IgD-negative memory B cell (primary cell): ENCODE measurements around the gene NDUFS6. TPM values are rescaled to one million over a fixed set of nuclear protein-coding genes. Genes with fewer than 3 reads are reported as not detected.
A peak's percentile ranks its signal among the peaks of the same experiment; 100 is the strongest.

Experiments
- H3K27ac Mint-ChIP-seq, 3 donors: one replicate each; pipeline ENCODE4 v1.8.0; 2020 to 2022; ENCODE audit warnings: mild to moderate bottlenecking in 3 of 3, mixed read lengths in 3 of 3, moderate library complexity in 1 of 3
- H3K27me3 Mint-ChIP-seq: one replicate; pipeline ENCODE4 v1.8.0; 2021; ENCODE audit warnings: mixed read lengths
- H3K36me3 Mint-ChIP-seq: one replicate; pipeline ENCODE4 v1.8.0; 2020; ENCODE audit warnings: mild to moderate bottlenecking, mixed read lengths
- H3K4me1 Mint-ChIP-seq, 3 donors: one replicate each; pipeline ENCODE4 v1.8.0; 2020 to 2022; ENCODE audit warnings: mixed read lengths in 3 of 3, mild to moderate bottlenecking in 1 of 3
- H3K4me3 Mint-ChIP-seq, 4 donors: one replicate each; pipeline ENCODE4 v1.8.0; 2020 to 2022; ENCODE audit warnings: mild to moderate bottlenecking in 4 of 4, mixed read lengths in 4 of 4, moderate library complexity in 3 of 4
- H3K9me3 Mint-ChIP-seq, 3 donors: one replicate each; pipeline ENCODE4 v1.8.0; 2020 to 2021; ENCODE audit warnings: mixed read lengths in 3 of 3, mild to moderate bottlenecking in 1 of 3
- polyA plus RNA-seq: library from polyadenylated mRNA; unstranded; fragments of 300-500 nt; fragmentation: Illumina TruSeq; gene quantifications from one replicate; pipeline ENCODE4 v1.2.3, GENCODE V29; 2021

NDUFS6 gene
- polyA plus RNA-seq, 1 donor from 2014 or later, result 66.5 TPM

DNA sequence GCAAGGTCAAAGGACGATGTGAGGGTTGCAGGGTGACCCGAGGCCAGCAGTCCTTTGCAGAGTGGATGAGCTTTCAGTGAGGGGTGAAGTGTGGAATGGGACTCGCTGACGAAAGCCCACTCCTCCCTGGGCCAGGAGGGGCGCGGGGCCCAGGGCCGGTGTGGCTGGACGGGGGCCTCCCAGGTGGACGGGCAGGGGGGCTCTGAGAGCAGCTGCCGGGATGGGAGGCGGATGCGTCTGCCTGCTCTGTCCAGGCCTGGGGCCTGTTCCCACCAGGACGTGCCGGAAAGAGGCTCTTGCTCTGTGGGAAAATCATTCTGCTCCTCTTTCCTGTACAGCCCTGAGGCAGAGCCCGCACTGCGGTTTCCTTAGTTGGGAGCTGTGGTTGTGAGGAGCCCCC lies 57.2 kb downstream of the NDUFS6 start:
- H3K4me1 Mint-ChIP-seq, result no peaks in the 10 kb centered on the region
- H3K27ac Mint-ChIP-seq, result no peak overlapping the region
- H3K27me3 Mint-ChIP-seq, result peaks cover 21% of the 10 kb centered on the region
- no peak overlapping the region for H3K4me3 Mint-ChIP-seq
- peaks cover 0 to 4% (median 0%) of the 10 kb centered on the region in 3 donors for H3K9me3 Mint-ChIP-seq
- no peaks in the 10 kb centered on the region for H3K36me3 Mint-ChIP-seq

DNA sequence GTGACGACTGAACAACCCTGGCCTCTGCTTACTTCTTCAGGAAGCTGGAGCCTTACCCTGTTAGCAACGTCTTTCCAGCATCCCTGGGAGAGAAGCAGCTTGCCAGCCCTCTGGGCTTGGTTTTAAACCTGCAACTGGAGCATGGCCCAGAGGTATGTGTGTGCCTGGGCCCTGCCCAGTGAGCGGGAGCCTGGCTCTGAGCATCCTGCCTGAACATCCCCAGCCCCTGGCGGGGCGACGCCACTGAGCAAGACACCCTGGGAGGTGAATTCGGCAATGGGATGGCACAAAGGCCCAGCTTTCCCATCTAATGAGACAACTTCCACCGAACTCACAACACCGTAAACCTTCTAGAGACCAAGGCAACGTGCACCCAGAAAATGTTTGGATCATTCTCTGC lies 57.9 kb downstream of the NDUFS6 start:
- Mint-ChIP-seq H3K4me3 (no peak overlapping the region), H3K36me3 (no peaks in the 10 kb centered on the region), H3K9me3 (peaks cover 0 to 4% (median 0%) of the 10 kb centered on the region in 3 donors), H3K27me3 (peaks cover 14% of the 10 kb centered on the region), H3K4me1 (no peaks in the 10 kb centered on the region), H3K27ac (no peak overlapping the region)

DNA sequence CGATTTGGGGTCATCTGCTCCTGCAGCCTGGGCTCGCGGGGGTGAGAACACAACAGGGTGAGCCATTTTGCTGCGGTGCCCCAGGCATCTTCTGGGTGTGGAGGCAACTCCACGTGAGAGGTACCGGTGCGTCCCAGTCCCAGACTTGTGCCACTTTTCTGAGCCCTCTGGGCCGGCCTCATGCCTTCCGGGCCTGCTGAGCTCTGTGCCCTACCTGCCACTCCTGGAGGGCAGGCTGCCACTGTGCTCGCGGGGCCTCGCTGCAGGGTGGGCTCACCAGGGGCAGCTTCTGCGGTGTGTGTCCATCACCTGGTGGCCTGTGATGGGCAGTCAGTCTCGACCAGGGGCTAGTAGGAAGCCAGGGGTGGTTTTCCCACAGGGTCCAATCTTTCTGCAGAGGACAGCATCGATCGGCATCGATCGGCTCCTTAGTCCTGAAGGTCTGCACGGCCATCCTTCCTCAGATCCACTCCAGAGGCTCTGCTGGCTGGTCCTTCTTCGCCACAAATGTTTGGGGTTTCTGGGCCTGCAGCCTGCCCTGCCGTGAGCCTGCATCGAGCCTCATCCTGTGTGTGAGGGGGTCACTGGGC lies 58.9 kb downstream of the NDUFS6 start:
- H3K27me3 Mint-ChIP-seq, result peaks cover 20% of the 10 kb centered on the region
- peaks cover 0 to 3% (median 0%) of the 10 kb centered on the region in 3 donors for H3K9me3 Mint-ChIP-seq
- no peaks in the 10 kb centered on the region for H3K4me1 Mint-ChIP-seq
- H3K4me3 Mint-ChIP-seq, result no peak overlapping the region
- peak overlapping the region in 1 of 3 donors; percentile 53 for H3K27ac Mint-ChIP-seq
- no peaks in the 10 kb centered on the region for H3K36me3 Mint-ChIP-seq

DNA sequence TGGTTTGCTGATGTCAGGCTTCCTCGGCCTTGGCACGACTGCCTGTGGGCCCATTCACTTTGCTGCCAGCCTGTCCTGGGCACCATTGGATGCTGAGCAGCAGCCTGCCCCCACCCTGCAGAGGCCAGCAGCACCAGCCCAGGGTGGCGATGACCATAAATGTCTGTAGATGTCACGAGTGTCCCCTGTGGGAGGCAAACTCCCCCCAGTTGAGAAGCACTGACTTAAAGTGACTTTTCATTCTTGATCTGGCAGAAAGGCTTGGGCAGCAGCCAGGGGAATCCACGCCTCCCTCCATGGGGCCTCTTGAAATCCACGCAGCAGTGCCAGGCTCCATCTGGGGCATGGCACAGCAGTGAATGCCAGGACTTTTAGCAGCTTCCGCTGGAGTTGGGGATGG lies 59.7 kb downstream of the NDUFS6 start:
- H3K36me3 Mint-ChIP-seq, result no peaks in the 10 kb centered on the region
- no peak overlapping the region for H3K4me3 Mint-ChIP-seq
- H3K27ac Mint-ChIP-seq, result no peak overlapping the region
- H3K4me1 Mint-ChIP-seq, result no peaks in the 10 kb centered on the region
- peaks cover 20% of the 10 kb centered on the region for H3K27me3 Mint-ChIP-seq
- peaks cover 0 to 2% (median 0%) of the 10 kb centered on the region in 3 donors for H3K9me3 Mint-ChIP-seq

- Mint-ChIP-seq H3K36me3 (no peaks in the 10 kb centered on the region), H3K9me3 (peaks cover 0 to 2% (median 0%) of the 10 kb centered on the region in 3 donors), H3K27ac (no peak overlapping the region), H3K4me1 (no peaks in the 10 kb centered on the region), H3K27me3 (peaks cover 18% of the 10 kb centered on the region), H3K4me3 (no peak overlapping the region)
Observed at GRCh38 chr5:1864896-1865440, 63.8 kb downstream of the NDUFS6 start.

DNA sequence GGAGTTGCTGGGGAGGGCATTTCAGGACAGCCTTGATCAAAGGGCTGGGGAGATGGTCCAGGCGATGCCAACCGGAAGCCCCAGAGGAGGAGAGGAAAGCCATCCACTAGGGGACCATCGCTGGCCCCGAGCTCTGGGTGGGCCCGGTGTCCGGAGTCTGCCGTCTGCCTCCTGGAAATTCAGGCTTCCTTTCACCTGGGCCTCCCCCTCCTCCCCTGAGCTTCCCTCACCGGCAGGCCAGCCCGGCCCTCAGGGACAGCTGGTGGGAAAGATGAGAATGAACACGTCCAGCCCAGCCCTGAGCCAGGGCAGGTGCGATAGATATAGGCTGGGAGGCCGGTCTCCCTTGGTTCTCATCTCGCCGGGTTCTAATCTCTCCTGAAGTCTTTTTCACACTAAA lies 64.3 kb downstream of the NDUFS6 start:
- Mint-ChIP-seq H3K4me3 (no peak overlapping the region), H3K36me3 (no peaks in the 10 kb centered on the region), H3K27ac (no peak overlapping the region), H3K4me1 (no peaks in the 10 kb centered on the region), H3K9me3 (peaks cover 0 to 2% (median 0%) of the 10 kb centered on the region in 3 donors), H3K27me3 (peaks cover 18% of the 10 kb centered on the region)

Other genes starting within 250 kb of the NDUFS6 start
- 66.9 TPM for gene MRPL36, start 1.6 kb upstream of the NDUFS6 start, polyA plus RNA-seq
- gene IRX4, start 81.5 kb downstream of the NDUFS6 start, polyA plus RNA-seq, result not detected